Stimulated activated naive CD4-positive, alpha-beta T cell treated with Interleukin-2 at 50 U/mL for 16 hours (primary cell): Measurements from ENCODE around the gene EZH1.
A peak's percentile ranks its signal among the peaks of the same experiment; 100 is the strongest.
"Not testable (repeated sequence)": the region's sequence is repeated elsewhere in the genome, so short reads cannot be mapped to it uniquely, and the experiment has no call there.

Source experiments
- DNase-seq: peaks from one replicate; lab custom pipeline; 2025; lab: John Stamatoyannopoulos, UW

The EZH1 gene

GRCh38 chr17:42772945-42773289, 28.1 kb upstream of the EZH1 start:
- no peak for DNase-seq

GRCh38 chr17:42769964-42770363, 25.1 kb upstream of the EZH1 start:
- not testable (repeated sequence) for DNase-seq

GRCh38 chr17:42768006-42768405, 23.2 kb upstream of the EZH1 start:
- not testable (repeated sequence) for DNase-seq

DNA sequence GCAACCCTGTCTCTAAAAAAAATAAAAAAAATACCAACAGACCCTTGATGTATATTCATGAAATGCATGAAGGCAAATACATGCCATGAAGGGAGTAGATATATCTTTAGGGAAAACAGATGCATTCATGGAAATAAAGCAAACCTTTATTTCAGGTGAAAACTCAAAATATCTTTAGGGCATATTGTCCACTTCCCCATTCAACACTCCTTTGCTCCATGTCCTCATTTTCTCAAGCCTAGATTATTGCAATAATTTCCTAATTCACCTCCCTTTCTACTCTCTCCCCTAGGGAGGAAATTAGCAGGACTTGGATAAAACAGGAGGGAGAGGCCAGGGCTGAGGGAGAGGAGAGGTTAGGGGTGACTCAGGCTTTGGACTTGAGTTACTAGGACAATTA, 22.7 kb upstream of the EZH1 start:
- DNase-seq = no peak

GRCh38 chr17:42766124-42766523, 21.3 kb upstream of the EZH1 start:
- no peak for DNase-seq

GRCh38 chr17:42761638-42762037, 16.8 kb upstream of the EZH1 start:
- no peak for DNase-seq

GRCh38 chr17:42760652-42761581, 16.1 kb upstream of the EZH1 start, which contains the start of gene RAMP2:
TSS of gene RAMP2 (plus strand) at chr17:42761227. CDS start at chr17:42761262, 35 bp downstream.
- DNase-seq = no peak

DNA sequence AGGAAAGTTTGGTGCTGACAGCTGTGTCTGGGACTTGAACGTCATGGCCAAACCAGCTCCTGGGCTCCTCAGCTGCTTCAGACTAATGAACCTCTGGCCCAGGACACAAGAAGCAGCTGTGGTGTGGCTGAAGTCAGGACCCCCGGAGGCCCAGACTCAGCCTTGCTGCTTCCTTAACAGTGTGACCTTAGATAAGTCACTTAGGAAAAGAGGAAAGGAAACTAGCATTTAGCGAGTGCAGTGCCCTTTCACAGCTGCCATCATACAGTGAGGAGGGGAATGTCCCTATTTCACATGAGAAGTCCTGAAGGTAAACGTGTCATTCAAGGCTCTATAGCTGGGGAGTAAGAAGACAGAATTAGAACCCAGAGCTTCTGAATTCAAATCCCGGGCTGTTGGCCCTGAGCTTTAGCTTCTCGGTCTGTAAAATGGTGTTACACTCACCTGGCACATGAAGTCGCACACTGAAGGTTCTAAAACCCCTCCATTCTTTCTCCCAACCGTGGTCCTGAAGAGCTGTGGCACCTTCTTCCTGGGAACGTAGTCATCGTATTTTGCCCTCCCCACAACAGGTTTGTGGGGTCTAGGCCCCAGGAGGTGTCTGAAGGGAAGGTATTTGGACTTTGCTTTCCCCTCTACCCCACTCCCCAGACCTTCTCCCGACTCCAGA, 15.3 kb upstream of the EZH1 start:
- DNase-seq = no peak

GRCh38 chr17:42754782-42755181, 9.9 kb upstream of the EZH1 start:
- DNase-seq = no peak

DNA sequence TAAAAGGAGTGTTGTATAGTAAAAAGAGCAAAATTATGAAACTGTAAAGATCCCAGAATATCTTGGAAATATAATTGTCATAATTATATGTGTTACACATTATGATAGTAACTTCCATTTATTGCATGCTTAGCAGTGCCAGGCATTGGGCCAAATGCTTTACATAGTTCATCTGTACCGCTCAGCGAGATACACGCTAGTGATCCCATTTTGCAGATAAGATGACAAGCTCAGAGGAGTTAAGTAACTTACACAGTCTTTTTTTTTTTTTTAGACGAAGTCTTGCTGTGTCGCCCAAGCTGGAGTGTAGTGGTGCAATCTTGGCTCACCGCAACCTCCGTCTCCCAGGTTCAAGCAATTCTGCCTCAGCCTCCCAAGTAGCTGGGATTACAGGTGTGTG, 6.8 kb upstream of the EZH1 start:
- DNase-seq = no peak

DNA sequence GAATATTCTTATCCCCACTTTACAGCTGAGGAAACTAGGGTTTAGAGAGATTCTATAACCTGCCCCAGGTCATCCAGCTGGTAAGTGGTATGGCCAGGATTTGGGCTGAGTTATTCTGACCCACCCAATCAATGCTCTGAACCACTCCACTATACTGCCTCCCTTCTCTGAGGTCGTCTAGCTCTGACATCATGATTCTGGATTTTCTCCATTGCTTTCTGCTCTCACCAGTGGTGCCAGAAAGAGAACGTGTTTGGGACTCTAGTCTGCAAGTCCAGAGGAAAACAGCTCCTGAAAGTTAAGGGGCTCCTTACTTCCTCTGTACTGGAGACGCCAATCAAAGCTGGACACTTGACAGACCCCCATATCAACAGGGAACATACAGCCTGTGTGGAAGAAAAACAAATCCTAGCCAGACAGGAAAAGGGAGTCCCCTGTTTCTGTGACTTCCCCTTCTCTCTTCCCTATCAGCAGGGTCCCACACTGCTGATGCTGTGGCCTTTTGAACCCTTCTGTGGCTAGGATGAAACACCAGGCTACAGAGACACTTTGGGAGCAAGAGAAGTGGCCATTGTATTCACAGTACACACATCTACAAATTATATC, 6.0 kb upstream of the EZH1 start:
- DNase-seq = no peak

- DNase-seq = no peak
Observed at GRCh38 chr17:42748908-42749798, 4.3 kb upstream of the EZH1 start.

DNA sequence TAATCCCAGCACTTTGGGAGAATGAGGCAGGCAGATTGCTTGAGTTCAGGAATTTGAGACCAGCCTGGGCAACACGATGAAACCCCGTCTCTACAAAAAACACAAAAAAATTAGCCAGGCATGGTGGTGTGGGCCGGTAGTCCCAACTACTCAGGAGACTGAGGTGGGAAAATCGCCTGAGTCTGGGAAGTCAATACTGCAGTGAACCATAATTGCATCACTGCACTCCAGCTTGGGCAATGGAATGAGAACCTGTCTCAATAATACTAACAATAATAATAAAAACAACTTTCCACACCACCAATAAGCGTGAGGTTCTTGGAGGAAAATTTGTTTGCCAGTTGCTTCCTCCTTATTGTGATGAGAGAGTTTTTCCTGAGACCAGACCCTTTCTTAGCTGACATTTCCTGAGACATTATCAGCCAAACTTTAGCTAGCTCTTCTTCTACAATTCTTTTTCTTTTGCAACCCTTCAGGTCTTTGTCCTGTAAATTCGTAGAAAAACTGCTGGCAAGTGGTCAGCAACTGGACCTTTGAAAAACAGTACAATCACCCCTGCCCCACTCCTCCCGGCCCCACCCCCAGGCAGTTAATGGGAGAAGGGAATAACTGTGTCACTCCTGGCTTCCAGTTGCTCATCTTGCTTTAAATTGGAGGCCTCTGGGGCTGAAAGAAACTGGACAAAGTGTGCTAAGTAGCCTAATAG, 3.5 kb upstream of the EZH1 start:
- no peak for DNase-seq

GRCh38 chr17:42744283-42744805, 496 bp downstream of the EZH1 start:
- DNase-seq = peak; percentile 80

GRCh38 chr17:42743595-42744282, 1.1 kb downstream of the EZH1 start:
- no peak for DNase-seq

DNA sequence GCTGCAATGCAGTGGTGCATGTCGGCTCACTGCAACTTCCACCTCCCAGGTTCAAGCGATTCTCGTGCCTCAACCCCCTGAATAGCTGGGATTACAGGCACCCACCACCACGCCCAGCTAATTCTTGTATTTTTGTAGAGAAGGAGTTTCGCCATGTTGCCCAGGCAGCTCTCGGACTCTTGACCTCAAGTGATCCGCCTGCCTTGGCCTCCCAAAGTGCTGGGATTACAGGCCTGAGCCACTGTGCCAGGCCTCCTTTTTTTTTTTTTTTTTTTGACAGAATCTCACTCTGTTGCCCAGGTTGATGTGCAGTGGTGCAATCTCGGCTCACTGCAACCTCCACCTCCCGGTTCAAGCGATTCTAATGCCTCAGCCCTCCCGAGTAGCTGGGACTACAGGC, 1.9 kb downstream of the EZH1 start:
- DNase-seq = not testable (repeated sequence)

DNA sequence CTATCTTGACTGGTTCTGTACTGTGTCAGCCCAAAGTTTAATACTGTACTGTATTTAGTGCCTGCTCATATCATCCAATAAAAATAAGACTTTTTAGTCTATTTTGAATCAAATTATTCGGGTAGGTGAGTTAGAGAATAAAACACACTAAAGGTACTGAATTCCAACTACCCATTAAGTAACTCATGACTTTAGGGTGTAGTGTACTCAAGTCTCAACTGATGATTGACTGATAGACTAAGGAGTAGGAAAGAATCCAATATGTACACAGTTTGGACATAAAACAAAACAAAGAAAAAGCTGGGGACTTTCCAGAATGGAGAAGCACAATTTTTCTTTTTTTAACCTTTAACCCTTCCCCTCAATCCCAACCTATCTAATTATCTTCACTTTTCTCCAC, 4.1 kb downstream of the EZH1 start:
- no peak for DNase-seq

GRCh38 chr17:42725143-42725542, 19.7 kb downstream of the EZH1 start:
- DNase-seq = no peak

DNA sequence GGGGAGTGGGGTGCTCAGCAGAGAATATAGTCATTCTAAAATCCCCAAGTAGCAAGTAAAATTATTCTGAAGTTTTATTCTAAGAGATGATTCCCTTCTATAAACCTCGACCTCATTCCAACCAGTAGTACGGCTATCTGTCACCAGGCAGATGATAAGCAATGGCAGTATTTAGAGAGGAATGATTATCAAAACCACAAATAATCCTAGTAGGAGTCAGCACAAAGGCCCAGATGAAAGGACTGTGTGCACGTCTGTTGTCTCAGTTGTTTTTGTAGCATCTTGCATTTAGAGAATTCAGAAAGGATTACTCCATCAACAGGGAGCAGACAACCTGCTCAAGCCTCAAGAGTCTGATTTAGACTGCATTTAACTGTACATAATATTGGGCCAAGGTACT, 21.2 kb downstream of the EZH1 start:
- DNase-seq = no peak

GRCh38 chr17:42720996-42721583, 23.8 kb downstream of the EZH1 start:
- DNase-seq = no peak
